Activated CD8-positive, alpha-beta T cell treated with anti-CD3 and anti-CD28 coated beads for 36 hours (primary cell): Measurements from ENCODE around the gene IL17REL. TPM values are rescaled to one million over a fixed set of nuclear protein-coding genes. Genes with fewer than 3 reads are reported as not detected.

Source experiments
- ATAC-seq: fragments of 200-7000 bp; cut with Tn5 transposase; one replicate; pipeline ENCODE4 v1.10.0; 2021; ENCODE audit warnings: mild to moderate bottlenecking, moderate library complexity
- CTCF ChIA-PET: fragments of 350-600 bp; sonication (Branson Sonifier 250); formaldehyde crosslinking; loops from one replicate; lab custom pipeline; 2021; ENCODE audit warnings: antibody characterized with exemption; lab: Charles Lee
- POLR2A ChIA-PET: fragments of 350-600 bp; sonication (Branson Sonifier 250); formaldehyde crosslinking; loops from one replicate; lab custom pipeline; 2021; ENCODE audit warnings: antibody characterized with exemption; lab: Charles Lee
- DNase-seq: peaks from one replicate; pipeline ENCODE4 v3.0.0-alpha.2; 2020
- H3K27ac Mint-ChIP-seq: one replicate; pipeline ENCODE4 v1.8.0; 2021; ENCODE audit warnings: mild to moderate bottlenecking, mixed read lengths
- H3K27me3 Mint-ChIP-seq: one replicate; pipeline ENCODE4 v1.8.0; 2021; ENCODE audit warnings: mixed read lengths
- H3K36me3 Mint-ChIP-seq: one replicate; pipeline ENCODE4 v1.8.0; 2021; ENCODE audit warnings: low read depth, mixed read lengths
- H3K4me1 Mint-ChIP-seq: one replicate; pipeline ENCODE4 v1.8.0; 2021; ENCODE audit warnings: low read depth, mixed read lengths
- H3K4me3 Mint-ChIP-seq: one replicate; pipeline ENCODE4 v1.8.0; 2021; ENCODE audit warnings: mild to moderate bottlenecking, moderate library complexity, mixed read lengths
- H3K9me3 Mint-ChIP-seq: one replicate; pipeline ENCODE4 v1.8.0; 2021; ENCODE audit warnings: mixed read lengths
- CTCF ChIP-seq: fragments of 200-600 bp; IDR thresholded peaks from one replicate; pipeline ENCODE4 v1.8.0; 2022; ENCODE audit warnings: antibody characterized with exemption, mild to moderate bottlenecking
- intact Hi-C: fragments of 100-400 bp; cut with micrococcal nuclease; formaldehyde crosslinking; loops from one replicate; pipeline ENCODE4 v1.10.0; 2022
- total RNA-seq, 2 experiments: library from RNA; stranded (reverse); gene quantifications; one replicate each; pipeline ENCODE4 v1.2.3, GENCODE V29; 2021

Gene IL17REL
- total RNA-seq, 2 experiments from 2014 or later, result 0.14 TPM; not detected in 1

DNA sequence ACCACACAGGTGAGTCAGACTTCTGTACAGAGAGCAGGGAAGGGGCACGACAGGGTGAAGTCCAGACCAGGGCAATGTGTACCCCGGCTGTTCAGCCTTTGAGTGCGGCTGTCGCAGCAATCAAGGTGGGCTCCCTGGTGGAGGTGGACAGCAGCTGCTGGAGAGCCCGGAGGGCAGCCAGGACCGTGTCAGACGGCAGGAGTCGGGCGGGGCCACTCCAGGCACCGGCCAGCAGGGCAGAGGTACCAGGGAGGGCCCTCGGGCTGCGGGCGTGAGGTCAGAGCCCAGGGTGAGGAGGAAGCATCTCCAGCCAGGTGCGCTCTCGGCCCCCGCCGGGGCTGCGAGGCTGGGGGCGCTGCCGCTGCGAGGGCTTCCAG is 52.8 kb downstream of the IL17REL start:
- no peaks in the 10 kb centered on the region for H3K9me3 Mint-ChIP-seq
- peak; percentile 65 for DNase-seq
- H3K27me3 Mint-ChIP-seq, result no peaks in the 10 kb centered on the region
- peaks cover 31% of the 10 kb centered on the region for H3K36me3 Mint-ChIP-seq
- peak overlapping the region; percentile 84 for H3K4me3 Mint-ChIP-seq
- CTCF ChIA-PET, result interaction anchor here (0.6 to 1.2 kb wide), 2 partner anchors 71 to 85 kb away, joined by 4 to 5 read pairs; no protein-coding TSS in a partner anchor
- ATAC-seq, result no peak
- POLR2A ChIA-PET, result interaction anchor here (0.7 to 4.9 kb wide), 10 partner anchors 8 to 134 kb away, joined by 3 to 63 read pairs (median 4); no protein-coding TSS in a partner anchor
- peaks cover 23% of the 10 kb centered on the region for H3K4me1 Mint-ChIP-seq
- no peak for TF ChIP-seq CTCF
- H3K27ac Mint-ChIP-seq, result peak overlapping the region; percentile 94
- intact Hi-C loops, result no loop called here

- intact Hi-C loops, result no loop called here
- H3K27ac Mint-ChIP-seq, result peak overlapping the region; percentile 94
- POLR2A ChIA-PET, result interaction anchor here (0.7 to 4.9 kb wide), 9 partner anchors 8 to 133 kb away, joined by 3 to 63 read pairs (median 4); no protein-coding TSS in a partner anchor
- peaks cover 17% of the 10 kb centered on the region for H3K4me1 Mint-ChIP-seq
- no peak for TF ChIP-seq CTCF
- H3K27me3 Mint-ChIP-seq, result no peaks in the 10 kb centered on the region
- peak overlapping the region; percentile 84 for H3K4me3 Mint-ChIP-seq
- CTCF ChIA-PET, result interaction anchor here (0.6 to 1.2 kb wide), 2 partner anchors 71 to 85 kb away, joined by 4 to 5 read pairs; no protein-coding TSS in a partner anchor
- no peak for ATAC-seq
- peaks cover 24% of the 10 kb centered on the region for H3K36me3 Mint-ChIP-seq
- no peak for DNase-seq
- H3K9me3 Mint-ChIP-seq, result no peaks in the 10 kb centered on the region
Measured at GRCh38 chr22:49958931-49959781, 53.4 kb downstream of the IL17REL start.

DNA sequence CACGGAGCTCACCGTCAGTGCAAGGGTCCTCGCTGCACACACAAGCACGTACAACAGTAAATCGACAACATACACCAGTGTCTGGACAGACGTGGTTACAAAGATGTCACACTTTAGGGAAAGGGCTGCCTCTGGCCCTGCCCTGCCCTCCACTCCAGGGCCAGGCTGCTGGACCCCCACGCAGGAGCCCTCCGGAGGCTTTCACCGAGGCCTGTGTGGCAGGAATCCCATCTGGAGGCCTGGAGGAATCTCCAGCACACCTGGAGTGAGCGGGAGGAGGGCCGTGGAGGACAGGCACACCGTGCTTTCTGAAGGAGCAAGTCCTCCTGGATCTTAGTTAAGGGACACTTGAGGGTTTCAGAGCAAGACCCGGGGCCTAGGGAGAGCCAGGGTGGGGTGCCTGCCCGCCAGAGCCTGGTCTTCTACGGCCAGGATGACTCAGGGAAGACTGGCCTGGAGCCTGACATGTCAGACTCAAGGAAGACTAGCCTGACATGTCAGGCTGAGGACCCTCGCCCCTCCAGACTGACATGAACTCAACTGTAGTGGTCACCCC is 54.1 kb downstream of the IL17REL start:
- DNase-seq, result no peak
- intact Hi-C loops, result no loop called here
- no peak for TF ChIP-seq CTCF
- peaks cover 17% of the 10 kb centered on the region for H3K36me3 Mint-ChIP-seq
- peak overlapping the region; percentile 94 for H3K27ac Mint-ChIP-seq
- peaks cover 10% of the 10 kb centered on the region for H3K4me1 Mint-ChIP-seq
- ChIA-PET CTCF (interaction anchor here (1.0 to 1.2 kb wide), 2 partner anchors 72 kb away, joined by 3 to 5 read pairs; no protein-coding TSS in a partner anchor), POLR2A (no interaction called here)
- H3K9me3 Mint-ChIP-seq, result no peaks in the 10 kb centered on the region
- H3K27me3 Mint-ChIP-seq, result no peaks in the 10 kb centered on the region
- no peak for ATAC-seq
- peak overlapping the region; percentile 84 for H3K4me3 Mint-ChIP-seq

GRCh38 chr22:49957826-49958365 is 54.7 kb downstream of the IL17REL start:
- H3K4me1 Mint-ChIP-seq, result peaks cover 10% of the 10 kb centered on the region
- H3K27ac Mint-ChIP-seq, result no peak overlapping the region
- H3K36me3 Mint-ChIP-seq, result peaks cover 12% of the 10 kb centered on the region
- POLR2A ChIA-PET, result no interaction called here
- DNase-seq (no peak), ATAC-seq (no peak)
- no peaks in the 10 kb centered on the region for H3K9me3 Mint-ChIP-seq
- intact Hi-C loops, result no loop called here
- CTCF ChIA-PET, result interaction anchor here (1.0 kb wide), 2 partner anchors 12 to 72 kb away, joined by 3 read pairs; no protein-coding TSS in a partner anchor
- no peak overlapping the region for H3K4me3 Mint-ChIP-seq
- no peaks in the 10 kb centered on the region for H3K27me3 Mint-ChIP-seq
- TF ChIP-seq CTCF, result no peak
